Bone marrow (tissue), 2 donors: ENCODE data around the gene GLTPD2.
A peak's percentile ranks its signal among the peaks of the same experiment; 100 is the strongest.

ENCODE experiments used
- DNase-seq, 2 donors: peaks; one replicate each; lab custom pipeline; 2025; lab: John Stamatoyannopoulos, UW

Gene GLTPD2

DNA sequence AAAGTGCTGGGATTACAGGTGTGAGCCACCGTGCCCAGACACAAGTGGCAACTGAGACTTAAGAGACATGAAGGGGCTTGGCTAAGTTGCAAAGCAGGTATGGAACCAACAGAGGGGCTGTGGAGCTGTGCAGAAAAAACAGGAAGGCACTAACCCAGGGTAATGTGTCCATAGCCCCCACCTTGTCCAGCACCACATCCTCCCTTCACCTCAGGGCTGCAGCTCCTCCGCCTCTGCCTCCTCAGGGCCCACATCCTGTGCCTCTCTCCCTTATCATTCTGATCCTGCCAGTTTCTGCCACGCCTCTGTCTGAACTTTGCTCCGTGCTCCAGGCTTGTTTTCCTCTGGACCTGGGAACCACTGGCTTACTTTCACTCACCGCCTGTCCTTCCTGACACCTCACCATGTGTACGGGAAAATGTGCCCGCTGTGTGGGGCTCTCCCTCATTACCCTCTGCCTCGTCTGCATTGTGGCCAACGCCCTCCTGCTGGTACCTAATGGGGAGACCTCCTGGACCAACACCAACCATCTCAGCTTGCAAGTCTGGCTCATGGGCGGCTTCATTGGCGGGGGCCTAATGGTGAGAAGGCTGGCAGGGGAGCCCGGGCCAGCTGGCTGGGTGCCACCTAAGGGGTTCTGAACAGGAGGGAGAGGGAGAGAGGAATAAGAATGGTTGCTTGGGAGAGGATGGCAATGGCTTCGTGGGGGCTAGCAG is 17.1 kb upstream of the GLTPD2 start, which contains the start of gene TM4SF5:
Gene TM4SF5 (plus strand): TSS at position 368 of the 716 bp plus-strand sequence. CDS start 37 bp downstream, at position 405.
- no peak for DNase-seq

DNA sequence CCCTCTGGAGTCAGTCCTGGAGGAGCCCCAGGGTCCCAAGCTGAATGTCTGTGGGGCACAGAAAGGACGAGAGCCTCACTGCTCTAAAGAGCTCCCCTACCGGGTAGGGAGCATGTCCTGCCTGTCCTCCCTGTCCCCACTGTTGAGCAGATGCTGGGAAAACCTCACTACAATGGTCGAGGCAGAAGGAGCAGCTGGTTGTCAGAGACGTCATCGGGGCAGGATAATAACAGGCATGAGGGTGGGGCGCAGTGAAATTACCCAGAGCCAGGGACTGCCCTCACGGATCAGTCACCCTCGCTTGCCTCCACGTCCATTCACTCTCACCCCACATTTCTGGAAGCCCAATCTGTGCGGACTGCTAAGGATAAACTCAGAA is 16.5 kb upstream of the GLTPD2 start:
- DNase-seq = no peak

GRCh38 chr17:4777969-4778760 is 10.6 kb upstream of the GLTPD2 start:
- no peak for DNase-seq

- no peak for DNase-seq
Measured at GRCh38 chr17:4780325-4780955, 8.3 kb upstream of the GLTPD2 start.

- peak in 1 of 2 donors; percentile 30 for DNase-seq
Measured at GRCh38 chr17:4782652-4783051, 6.1 kb upstream of the GLTPD2 start.

DNA sequence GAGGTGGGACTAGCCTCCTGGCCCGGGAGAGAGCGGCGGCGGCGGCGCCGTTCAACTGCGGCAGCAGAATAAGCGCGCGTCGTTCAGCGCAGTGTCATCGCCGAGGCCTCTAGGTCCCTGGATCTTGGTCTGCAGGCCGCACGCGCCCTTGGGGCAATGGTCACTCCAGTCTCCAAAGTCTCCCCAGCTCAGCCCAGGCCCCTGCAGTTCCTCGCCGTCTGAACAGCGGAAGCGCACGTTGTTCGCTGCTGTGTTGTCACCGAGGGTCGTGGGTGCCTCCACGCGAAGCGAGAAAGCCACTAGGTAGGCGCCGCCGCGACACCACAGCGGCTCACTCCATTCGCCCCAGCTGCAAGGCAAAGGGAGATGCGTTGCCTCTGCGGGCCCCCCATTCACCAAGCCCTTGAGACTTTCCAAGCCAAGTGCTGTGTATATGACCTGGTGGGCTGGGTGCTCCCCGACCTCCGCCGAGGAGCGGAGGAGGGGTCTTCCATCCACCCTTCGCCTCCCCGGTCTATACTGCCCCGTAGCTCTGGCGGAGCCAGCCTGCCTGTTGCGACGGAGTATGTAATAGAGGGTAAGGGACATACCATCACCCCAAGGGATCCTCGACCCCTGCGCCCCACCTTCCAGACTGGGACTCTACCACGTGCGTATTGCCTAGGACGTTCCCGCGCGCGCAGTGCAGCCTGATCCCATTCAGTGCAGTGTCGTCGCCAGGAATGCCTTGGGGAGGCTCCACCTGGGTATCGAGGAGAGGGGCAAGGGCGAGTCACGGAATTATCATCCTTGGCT is 3.3 kb upstream of the GLTPD2 start:
- DNase-seq = no peak

GRCh38 chr17:4786106-4786511 is 2.7 kb upstream of the GLTPD2 start, which contains the start of gene VMO1:
Gene VMO1, minus strand, starts transcription at chr17:4786364. Its CDS starts 12 bp downstream, at chr17:4786352.
- no peak for DNase-seq

DNA sequence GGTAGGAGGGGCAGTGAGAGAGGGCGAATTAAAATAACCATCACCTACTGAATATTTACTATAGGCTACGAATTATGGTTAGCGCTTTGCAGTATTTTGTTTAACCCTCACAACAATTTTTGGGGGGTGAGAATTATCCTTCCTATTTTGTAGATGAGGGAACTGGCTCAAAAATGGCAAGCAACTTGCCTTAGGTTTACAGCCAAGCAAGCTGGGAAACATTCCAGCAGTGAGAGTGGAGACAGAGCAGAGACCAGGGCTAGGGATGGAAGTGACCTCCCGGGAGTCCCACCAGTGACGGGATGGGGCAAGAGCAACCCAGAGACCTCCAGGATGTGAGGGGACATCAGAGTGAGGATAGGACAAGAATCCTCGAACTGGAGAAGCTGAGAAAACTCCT is 2.2 kb upstream of the GLTPD2 start:
- DNase-seq = no peak

DNA sequence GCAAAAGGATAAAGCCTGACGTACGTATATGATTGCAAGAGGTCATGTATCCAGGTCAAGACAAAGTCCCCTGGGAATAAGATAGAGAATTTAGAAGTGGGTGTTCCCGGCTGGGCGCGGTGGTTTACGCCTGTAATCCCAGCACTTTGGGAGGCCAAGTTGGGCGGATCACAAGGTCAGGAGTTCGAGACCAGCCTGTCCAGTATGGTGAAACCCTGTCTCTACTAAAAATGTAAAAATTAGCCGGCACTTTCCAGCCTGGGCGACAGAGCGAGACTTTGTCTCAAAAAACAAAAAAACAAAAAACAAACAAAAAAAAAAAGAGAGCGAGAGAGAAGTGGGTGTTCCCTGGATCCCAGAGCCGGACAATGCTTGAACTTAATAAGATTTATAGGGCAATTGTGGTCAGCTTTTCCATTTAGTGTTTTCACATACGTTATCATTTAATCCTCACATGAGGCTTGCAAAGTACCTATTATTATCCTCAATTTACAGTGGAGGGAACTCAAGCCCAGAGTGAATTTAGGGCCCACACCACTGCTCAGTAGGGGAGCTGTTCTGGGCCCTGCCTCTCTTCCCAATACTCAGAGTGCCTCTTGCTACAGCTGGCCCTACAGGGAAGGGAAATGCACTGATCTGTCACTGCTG is 481 bp upstream of the GLTPD2 start:
- DNase-seq = no peak

DNA sequence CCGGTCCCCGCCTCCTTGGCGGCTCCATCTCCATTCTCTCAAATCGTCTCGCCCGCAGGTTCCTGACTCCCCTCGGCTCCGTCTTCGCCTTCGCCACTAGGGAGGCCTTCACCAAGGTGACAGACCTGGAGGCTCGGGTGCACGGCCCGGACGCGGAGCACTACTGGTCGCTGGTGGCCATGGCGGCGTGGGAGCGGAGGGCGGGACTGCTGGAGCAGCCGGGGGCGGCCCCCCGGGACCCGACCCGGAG is 862 bp downstream of the GLTPD2 start:
- no peak for DNase-seq

GRCh38 chr17:4789951-4790704 is 1.4 kb downstream of the GLTPD2 start:
- peak; percentile 81 to 92 for DNase-seq

- no peak for DNase-seq
Measured at GRCh38 chr17:4790705-4791088, 1.9 kb downstream of the GLTPD2 start.

DNA sequence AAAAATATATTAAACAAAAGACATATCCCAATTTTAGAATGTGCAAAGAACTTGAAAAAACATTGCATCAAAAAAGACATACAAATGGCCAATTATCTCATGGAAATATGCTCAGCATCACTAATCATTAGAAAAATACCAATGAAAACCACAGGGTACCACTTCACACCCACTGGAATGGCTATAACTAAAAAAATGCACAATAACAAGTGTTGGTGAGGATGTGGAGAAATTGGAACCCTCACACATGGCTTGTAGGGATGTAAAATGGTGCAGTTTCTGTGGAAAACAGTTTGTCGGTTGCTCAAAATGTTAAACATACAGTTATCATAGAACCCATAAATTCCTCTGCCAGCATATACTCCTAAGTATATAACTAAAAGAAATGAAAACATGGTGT is 6.4 kb downstream of the GLTPD2 start:
- DNase-seq = no peak

- no peak for DNase-seq
Measured at GRCh38 chr17:4796552-4796920, 7.8 kb downstream of the GLTPD2 start.

GRCh38 chr17:4800462-4801196 is 11.9 kb downstream of the GLTPD2 start:
- no peak for DNase-seq

GRCh38 chr17:4802228-4802627 is 13.5 kb downstream of the GLTPD2 start, which contains the start of gene C17orf114:
Gene C17orf114, minus strand, starts transcription at chr17:4802328.
- no peak for DNase-seq

GRCh38 chr17:4806456-4806776 is 17.7 kb downstream of the GLTPD2 start:
- no peak for DNase-seq

- DNase-seq = peak; percentile 26 to 32
Measured at GRCh38 chr17:4806777-4807604, 18.2 kb downstream of the GLTPD2 start, which contains the start of gene PLD2. Gene PLD2, plus strand, starts transcription at chr17:4807152. Its CDS starts 621 bp downstream, at chr17:4807773.

- no peak for DNase-seq
Measured at GRCh38 chr17:4807605-4808377, 19.0 kb downstream of the GLTPD2 start.
